HCT116 (cell line): ENCODE results near the gene SLC10A3. TPM values are rescaled to one million over a fixed set of nuclear protein-coding genes. Genes with fewer than 3 reads are reported as not detected.

Source experiments
- ATAC-seq: fragments of 200-7000 bp; cut with Tn5 transposase; 2 replicates; pipeline ENCODE4 v1.9.1; 2020; ENCODE audit warnings: mild to moderate bottlenecking, moderate library complexity
- BruUV-seq: library from RNA; stranded (reverse); fragments of 400-500 nt; replicated peaks from 2 replicates; lab custom pipeline; 2021; lab: Mats Ljungman, UMichigan
- CTCF ChIA-PET: fragments of 300-600 bp; sonication (Branson Sonifier 250); formaldehyde crosslinking; loops from one replicate; lab custom pipeline; 2021; ENCODE audit warnings: antibody characterized with exemption; lab: Charles Lee
- POLR2A ChIA-PET: fragments of 300-600, 350-600 bp; sonication (Branson Sonifier 250); formaldehyde crosslinking; loops from one replicate; lab custom pipeline; 2021; ENCODE audit warnings: antibody characterized with exemption; lab: Charles Lee
- RAD21 ChIA-PET, 2 experiments: fragments of 300-600 bp; sonication (Branson Sonifier 250); formaldehyde crosslinking; loops; one replicate each; lab custom pipeline; 2023; ENCODE audit warnings: low total read pairs in 2 of 2; ENCODE audit not compliant: uncharacterized antibody in 2 of 2, unreplicated experiment in 2 of 2, low non-redundant PET in 1 of 2; lab: Charles Lee
- DNase-seq: peaks from one replicate; pipeline ENCODE4 v3.0.0-alpha.2; 2010; ENCODE audit warnings: low read depth, low spot score
- H2AFZ ChIP-seq: fragments of 200-600 bp; shearing (Covaris generic), sonication (generic); 2 replicates; pipeline ENCODE4 v1.6.1; 2017; ENCODE audit warnings: low read depth, mixed run types, mixed read lengths, antibody characterized with exemption, low read length; ENCODE audit not compliant: poor library complexity, severe bottlenecking
- H3K27ac ChIP-seq: 2 replicates; pipeline ENCODE4 v1.5.1; 2012; ENCODE audit warnings: low read depth, low read length
- H3K27me3 ChIP-seq: fragments of 200-600 bp; sonication (generic); 2 replicates; pipeline ENCODE4 v1.6.1; 2016; ENCODE audit warnings: mixed run types, low read length, mixed read lengths; ENCODE audit not compliant: insufficient read depth
- H3K36me3 ChIP-seq, 2 experiments: fragments of 200-500 bp in 1 of 2; fragments of 200-600 bp in 1 of 2; sonication (Bioruptor generic) in 1 of 2; sonication (generic) in 1 of 2; 2 replicates each; pipeline versions ENCODE4 v1.5.1 to v1.6.1; 2014 to 2016; ENCODE audit warnings: low read length in 2 of 2, inconsistent platforms in 1 of 2, mixed read lengths in 1 of 2, mixed run types in 1 of 2; ENCODE audit not compliant: insufficient read depth in 2 of 2, control insufficient read depth in 1 of 2
- H3K4me1 ChIP-seq, 2 experiments: fragments of 200-600 bp in 1 of 2; sonication (generic) in 1 of 2; 2 replicates each; pipeline versions ENCODE4 v1.5.1 to v1.6.1; 2012 to 2017; ENCODE audit warnings: low read length in 2 of 2, inconsistent platforms in 1 of 2, mild to moderate bottlenecking in 1 of 2, mixed read lengths in 1 of 2, mixed run types in 1 of 2, moderate library complexity in 1 of 2; ENCODE audit not compliant: insufficient read depth in 2 of 2, control insufficient read depth in 1 of 2
- H3K4me2 ChIP-seq: fragments of 200-600 bp; sonication (generic); 2 replicates; pipeline ENCODE4 v1.6.1; 2017; ENCODE audit warnings: mixed run types, low read length, mixed read lengths
- H3K4me3 ChIP-seq, 2 experiments: fragments of 200-600 bp in 1 of 2; sonication (generic) in 1 of 2; replicated peaks in 1 of 2; 2 replicates each; pipeline ENCODE4 v1.5.1; 2011 to 2016; ENCODE audit warnings: low read length in 2 of 2, control low read depth in 1 of 2, low read depth in 1 of 2, mild to moderate bottlenecking in 1 of 2, mixed read lengths in 1 of 2, mixed run types in 1 of 2
- H3K79me2 ChIP-seq: fragments of 200-600 bp; sonication (generic); 2 replicates; pipeline ENCODE4 v1.6.1; 2017; ENCODE audit warnings: mild to moderate bottlenecking, mixed run types, low read length, moderate library complexity, mixed read lengths; ENCODE audit not compliant: insufficient read depth
- H3K9ac ChIP-seq: fragments of 200-600 bp; sonication (generic); 2 replicates; pipeline ENCODE4 v1.6.1; 2016; ENCODE audit warnings: low read length, mixed read lengths
- H3K9me2 ChIP-seq: fragments of 200-600 bp; sonication (generic), shearing (Covaris generic); 2 replicates; pipeline ENCODE4 v1.6.1; 2017; ENCODE audit warnings: mixed run types, mild to moderate bottlenecking, moderate library complexity; ENCODE audit not compliant: insufficient read depth
- H3K9me3 ChIP-seq, 2 experiments: fragments of 200-500 bp in 1 of 2; fragments of 200-600 bp in 1 of 2; sonication (Bioruptor generic) in 1 of 2; sonication (generic) in 1 of 2; 2 replicates each; pipeline ENCODE4 v1.6.1; 2014 to 2017; ENCODE audit warnings: low read length in 2 of 2, mixed read lengths in 2 of 2, inconsistent platforms in 1 of 2, low read depth in 1 of 2, mild to moderate bottlenecking in 1 of 2, mixed run types in 1 of 2, moderate library complexity in 1 of 2; ENCODE audit not compliant: control insufficient read depth in 1 of 2, insufficient read depth in 1 of 2
- H4K20me1 ChIP-seq: fragments of 200-600 bp; sonication (generic), shearing (Covaris generic); 2 replicates; pipeline ENCODE4 v1.6.1; 2017; ENCODE audit warnings: mixed run types, mild to moderate bottlenecking, moderate library complexity; ENCODE audit not compliant: insufficient read depth
- FOSL1 ChIP-seq: IDR thresholded peaks from 2 replicates; pipeline ENCODE4 v1.6.1; 2012; ENCODE audit warnings: low read depth
- POLR2A ChIP-seq: IDR thresholded peaks from 2 replicates; pipeline ENCODE4 v1.7.0; 2011; ENCODE audit warnings: borderline replicate concordance; ENCODE audit not compliant: insufficient read depth, insufficient read length; ENCODE audit errors: extremely low read depth
- SIN3A ChIP-seq: IDR thresholded peaks from 2 replicates; pipeline ENCODE4 v1.6.1; 2012; ENCODE audit warnings: low read depth
- SP1 ChIP-seq: IDR thresholded peaks from 2 replicates; pipeline ENCODE4 v1.6.1; 2012; ENCODE audit warnings: low read depth
- SRF ChIP-seq: IDR thresholded peaks from 2 replicates; pipeline ENCODE4 v1.6.1; 2012; ENCODE audit warnings: low read depth
- ZFX ChIP-seq: fragments of 450-650 bp; IDR thresholded peaks from 2 replicates; pipeline ENCODE4 v1.6.1; 2017
- ZNF274 ChIP-seq: fragments of 200-500 bp; sonication (Bioruptor generic); IDR thresholded peaks from 2 replicates; pipeline ENCODE4 v1.6.1; 2014; ENCODE audit warnings: mild to moderate bottlenecking, low read depth, low read length, inconsistent platforms
- intact Hi-C: fragments of 100-400 bp; cut with micrococcal nuclease; formaldehyde crosslinking; loops from 2 replicates; pipeline ENCODE4 v1.10.0; 2022
- total RNA-seq: library from RNA; stranded (reverse); gene quantifications from one replicate; pipeline ENCODE4 v1.2.1, GENCODE V29; 2021; ENCODE audit not compliant: unreplicated experiment
- TF ChIP-seq, protein P1 (sequence below), 3 experiments: fragments of 200-600 bp in 1 of 3; sonication (generic) in 1 of 3; IDR thresholded peaks in 2 of 3; conservative IDR thresholded peaks in 1 of 3; 2 replicates each; pipeline ENCODE4 v1.5.1; 2012 to 2017; ENCODE audit warnings: low read depth in 2 of 3, low read length in 2 of 3, antibody characterized with exemption in 1 of 3, borderline replicate concordance in 1 of 3, control low read depth in 1 of 3, mild to moderate bottlenecking in 1 of 3, mixed read lengths in 1 of 3, mixed run types in 1 of 3, moderate library complexity in 1 of 3; ENCODE audit not compliant: insufficient read depth in 1 of 3
- TF ChIP-seq, protein P2 (sequence below): IDR thresholded peaks from 2 replicates; pipeline ENCODE4 v1.6.1; 2012; ENCODE audit warnings: low read depth
- TF ChIP-seq, protein P3 (sequence below): IDR thresholded peaks from 2 replicates; pipeline ENCODE4 v1.6.1; 2012

The SLC10A3 gene
- total RNA-seq, 1 experiment from 2014 or later: 16.2 TPM

DNA sequence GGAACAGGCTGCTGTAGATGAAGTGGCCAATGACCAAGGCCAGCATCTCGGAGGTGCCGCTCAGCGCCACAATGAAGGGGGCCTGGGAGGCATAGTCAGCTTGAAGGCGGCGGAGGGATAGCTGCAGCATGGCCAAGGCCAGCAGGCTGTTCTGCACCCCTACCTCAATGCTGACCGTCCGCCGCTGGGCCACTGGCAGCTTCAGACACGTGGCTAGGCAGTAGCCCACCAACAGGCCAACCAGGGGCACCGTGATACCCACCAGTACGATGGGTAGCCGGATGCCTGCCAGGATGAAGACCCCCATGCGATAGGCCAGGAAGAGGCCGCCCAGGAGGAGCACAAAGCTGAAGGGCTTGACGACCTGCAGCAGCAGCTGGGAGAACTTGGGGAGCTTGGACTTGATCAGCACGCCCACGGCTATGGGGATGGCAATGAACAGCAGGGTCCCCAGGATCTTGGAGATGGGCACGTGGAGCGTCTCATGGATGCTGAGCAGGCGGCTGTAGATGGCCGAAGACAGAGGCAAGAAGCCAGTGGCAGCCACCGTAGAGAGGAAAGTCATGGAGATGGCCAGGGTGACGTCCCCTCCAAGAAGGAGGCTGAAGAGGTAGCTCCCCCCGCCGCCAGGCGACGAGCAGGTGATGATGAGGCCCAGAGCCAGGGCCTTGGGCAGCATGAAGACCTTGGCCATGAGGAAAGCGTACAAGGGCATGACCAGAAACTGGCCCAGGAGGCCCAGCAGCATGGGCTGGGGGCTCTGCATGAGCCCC, 2.7 kb downstream of the SLC10A3 start (continued):
- TF ChIP-seq, protein P1, sequence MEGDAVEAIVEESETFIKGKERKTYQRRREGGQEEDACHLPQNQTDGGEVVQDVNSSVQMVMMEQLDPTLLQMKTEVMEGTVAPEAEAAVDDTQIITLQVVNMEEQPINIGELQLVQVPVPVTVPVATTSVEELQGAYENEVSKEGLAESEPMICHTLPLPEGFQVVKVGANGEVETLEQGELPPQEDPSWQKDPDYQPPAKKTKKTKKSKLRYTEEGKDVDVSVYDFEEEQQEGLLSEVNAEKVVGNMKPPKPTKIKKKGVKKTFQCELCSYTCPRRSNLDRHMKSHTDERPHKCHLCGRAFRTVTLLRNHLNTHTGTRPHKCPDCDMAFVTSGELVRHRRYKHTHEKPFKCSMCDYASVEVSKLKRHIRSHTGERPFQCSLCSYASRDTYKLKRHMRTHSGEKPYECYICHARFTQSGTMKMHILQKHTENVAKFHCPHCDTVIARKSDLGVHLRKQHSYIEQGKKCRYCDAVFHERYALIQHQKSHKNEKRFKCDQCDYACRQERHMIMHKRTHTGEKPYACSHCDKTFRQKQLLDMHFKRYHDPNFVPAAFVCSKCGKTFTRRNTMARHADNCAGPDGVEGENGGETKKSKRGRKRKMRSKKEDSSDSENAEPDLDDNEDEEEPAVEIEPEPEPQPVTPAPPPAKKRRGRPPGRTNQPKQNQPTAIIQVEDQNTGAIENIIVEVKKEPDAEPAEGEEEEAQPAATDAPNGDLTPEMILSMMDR (IDR thresholded peaks at IDR 0.05 in 2 of 3, conservative IDR thresholded peaks at IDR 0.05 in 1 of 3; ENCODE audit: borderline replicate concordance in 1 of 3, insufficient read depth in 1 of 3, low read depth in 2 of 3, low read length in 2 of 3): no peak
- no peak for TF ChIP-seq POLR2A
- TF ChIP-seq, all 23 proteins: peak for 0

DNA sequence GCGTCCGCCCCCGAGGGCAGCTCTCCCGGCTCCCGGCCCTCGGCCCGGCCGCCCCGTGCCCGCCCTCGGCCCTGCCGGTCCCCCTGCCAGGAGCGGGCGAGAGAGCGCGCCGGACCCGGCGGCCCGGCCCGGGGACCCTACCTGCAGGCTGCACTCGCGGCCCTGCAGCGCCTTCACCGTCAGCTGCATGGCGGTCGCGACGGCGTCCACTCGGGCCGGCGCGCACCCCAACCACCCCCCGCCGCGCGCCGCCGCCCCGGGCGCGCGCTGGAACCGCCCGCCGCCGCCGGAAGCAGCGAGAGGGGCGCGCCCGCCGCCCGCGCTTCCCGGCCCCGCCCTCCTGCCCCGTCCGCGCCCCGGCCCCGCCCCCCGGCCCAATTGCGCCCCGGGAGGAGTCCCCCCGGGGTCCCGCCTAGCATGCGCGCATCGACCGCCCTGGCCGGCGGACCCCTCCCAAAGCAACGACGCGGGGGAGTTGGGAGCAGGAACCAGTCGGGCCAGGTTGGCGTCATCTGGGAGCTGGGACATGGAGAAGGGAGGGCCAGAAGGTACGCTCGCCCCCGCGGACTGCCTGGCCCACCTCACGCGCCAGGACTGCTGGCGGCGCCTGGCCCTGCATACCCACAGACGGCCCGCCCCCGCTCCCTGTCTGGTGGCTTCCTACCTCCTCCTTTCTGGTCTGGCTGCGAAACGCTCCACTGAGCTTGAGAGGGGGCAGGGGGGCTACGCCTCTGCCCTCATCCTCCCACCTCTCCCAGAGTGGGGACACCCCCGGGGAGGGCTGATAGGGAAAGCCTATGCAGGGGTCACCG, 3.8 kb downstream of the SLC10A3 start, which contains the start of gene UBL4A:
Gene UBL4A, minus strand, starts transcription at position 220 of the 812 bp plus-strand sequence. Its CDS starts 31 bp downstream, at position 189.
- POLR2A ChIA-PET: interaction anchor here (0.6 kb wide), 1 partner anchor 117 kb away, joined by 4 read pairs; no protein-coding TSS in a partner anchor
- BruUV-seq: no TSS peak
- RAD21 ChIA-PET: no interaction called here
- peaks cover 0 to 10% of the 10 kb centered on the region in 2 experiments; a peak in 1 of 4 replicates for H3K36me3 ChIP-seq
- CTCF ChIA-PET: interaction anchor here (1.1 kb wide), 1 partner anchor 113 kb away, joined by 3 read pairs; no protein-coding TSS in a partner anchor
- peaks cover 7 to 36% of the 10 kb centered on the region in 2 experiments; a peak in 3 of 4 replicates for H3K4me1 ChIP-seq
- ATAC-seq (peak; percentile 38), DNase-seq (peak; percentile 12)
- H3K9me3 ChIP-seq: no peaks in the 10 kb centered on the region
- H3K27ac ChIP-seq: peak within 1 kb of the TSS; percentile 92
- H3K79me2 ChIP-seq: peaks cover 15% of the 10 kb centered on the region
- H4K20me1 ChIP-seq: no peaks in the 10 kb centered on the region
- peak within 1 kb of the TSS; percentile 77 for H3K9ac ChIP-seq
- H3K27me3 ChIP-seq: no peaks in the 10 kb centered on the region
- peak within 1 kb of the TSS; percentile 74 for H3K4me2 ChIP-seq
- H3K4me3 ChIP-seq: peak within 1 kb of the TSS; percentile 59 to 67
- no peaks in the 10 kb centered on the region for H3K9me2 ChIP-seq
- TF ChIP-seq SIN3A: no peak
- TF ChIP-seq FOSL1: no peak
- peak; percentile 9 for TF ChIP-seq ZFX
- no peak for TF ChIP-seq SP1
- TF ChIP-seq, protein P2, sequence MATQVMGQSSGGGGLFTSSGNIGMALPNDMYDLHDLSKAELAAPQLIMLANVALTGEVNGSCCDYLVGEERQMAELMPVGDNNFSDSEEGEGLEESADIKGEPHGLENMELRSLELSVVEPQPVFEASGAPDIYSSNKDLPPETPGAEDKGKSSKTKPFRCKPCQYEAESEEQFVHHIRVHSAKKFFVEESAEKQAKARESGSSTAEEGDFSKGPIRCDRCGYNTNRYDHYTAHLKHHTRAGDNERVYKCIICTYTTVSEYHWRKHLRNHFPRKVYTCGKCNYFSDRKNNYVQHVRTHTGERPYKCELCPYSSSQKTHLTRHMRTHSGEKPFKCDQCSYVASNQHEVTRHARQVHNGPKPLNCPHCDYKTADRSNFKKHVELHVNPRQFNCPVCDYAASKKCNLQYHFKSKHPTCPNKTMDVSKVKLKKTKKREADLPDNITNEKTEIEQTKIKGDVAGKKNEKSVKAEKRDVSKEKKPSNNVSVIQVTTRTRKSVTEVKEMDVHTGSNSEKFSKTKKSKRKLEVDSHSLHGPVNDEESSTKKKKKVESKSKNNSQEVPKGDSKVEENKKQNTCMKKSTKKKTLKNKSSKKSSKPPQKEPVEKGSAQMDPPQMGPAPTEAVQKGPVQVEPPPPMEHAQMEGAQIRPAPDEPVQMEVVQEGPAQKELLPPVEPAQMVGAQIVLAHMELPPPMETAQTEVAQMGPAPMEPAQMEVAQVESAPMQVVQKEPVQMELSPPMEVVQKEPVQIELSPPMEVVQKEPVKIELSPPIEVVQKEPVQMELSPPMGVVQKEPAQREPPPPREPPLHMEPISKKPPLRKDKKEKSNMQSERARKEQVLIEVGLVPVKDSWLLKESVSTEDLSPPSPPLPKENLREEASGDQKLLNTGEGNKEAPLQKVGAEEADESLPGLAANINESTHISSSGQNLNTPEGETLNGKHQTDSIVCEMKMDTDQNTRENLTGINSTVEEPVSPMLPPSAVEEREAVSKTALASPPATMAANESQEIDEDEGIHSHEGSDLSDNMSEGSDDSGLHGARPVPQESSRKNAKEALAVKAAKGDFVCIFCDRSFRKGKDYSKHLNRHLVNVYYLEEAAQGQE: no peak
- no peak for TF ChIP-seq SRF
- TF ChIP-seq ZNF274: no peak
- TF ChIP-seq, protein P3, sequence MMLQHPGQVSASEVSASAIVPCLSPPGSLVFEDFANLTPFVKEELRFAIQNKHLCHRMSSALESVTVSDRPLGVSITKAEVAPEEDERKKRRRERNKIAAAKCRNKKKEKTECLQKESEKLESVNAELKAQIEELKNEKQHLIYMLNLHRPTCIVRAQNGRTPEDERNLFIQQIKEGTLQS: no peak
- intact Hi-C loops: no loop called here
- H2AFZ ChIP-seq: no peak within 1 kb of the TSS
